ENCODE measurements around the gene ATAD3B.
"Not testable (repeated sequence)": the region's sequence is repeated elsewhere in the genome, so short reads cannot be mapped to it uniquely, and the experiment has no call there.

Gene ATAD3B

GRCh38 chr1:1434131-1434823, 37.3 kb upstream of the ATAD3B start:
- DNase-seq: no peak

GRCh38 chr1:1434824-1435105, 36.8 kb upstream of the ATAD3B start:
- no peak for DNase-seq

- peak; percentile 68 to 77 for DNase-seq
Measured at GRCh38 chr1:1435106-1435903, 36.3 kb upstream of the ATAD3B start, which contains the start of gene VWA1. Gene VWA1 (plus strand): TSS chr1:1435690. CDS start chr1:1435749, 59 bp downstream.

GRCh38 chr1:1435911-1436629, 35.5 kb upstream of the ATAD3B start:
- DNase-seq: no peak

GRCh38 chr1:1436630-1437032, 34.9 kb upstream of the ATAD3B start:
- DNase-seq: no peak

GRCh38 chr1:1437033-1437903, 34.3 kb upstream of the ATAD3B start:
- DNase-seq: no peak

GRCh38 chr1:1437904-1438376, 33.6 kb upstream of the ATAD3B start:
- no peak for DNase-seq

- no peak for DNase-seq
Measured at GRCh38 chr1:1438531-1439381, 32.8 kb upstream of the ATAD3B start.

GRCh38 chr1:1439546-1440261, 31.9 kb upstream of the ATAD3B start:
- DNase-seq: no peak

GRCh38 chr1:1440262-1441001, 31.1 kb upstream of the ATAD3B start:
- DNase-seq: no peak

- peak; percentile 63 to 68 for DNase-seq
Measured at GRCh38 chr1:1441002-1441888, 30.3 kb upstream of the ATAD3B start.

- DNase-seq: no peak
Measured at GRCh38 chr1:1442069-1442770, 29.3 kb upstream of the ATAD3B start.

GRCh38 chr1:1446631-1447030, 24.9 kb upstream of the ATAD3B start:
- DNase-seq: not testable (repeated sequence)

GRCh38 chr1:1449099-1449739, 22.3 kb upstream of the ATAD3B start, which contains the start of gene ATAD3C:
Gene ATAD3C (plus strand): TSS chr1:1449689. CDS start chr1:1450684, 995 bp downstream.
- DNase-seq: no peak

- not testable (repeated sequence) for DNase-seq
Measured at GRCh38 chr1:1450616-1451015, 20.9 kb upstream of the ATAD3B start.

GRCh38 chr1:1451696-1452364, 19.7 kb upstream of the ATAD3B start:
- DNase-seq: no peak

GRCh38 chr1:1452365-1452739, 19.2 kb upstream of the ATAD3B start:
- DNase-seq: not testable (repeated sequence)

All from stimulated activated CD4-positive, alpha-beta T cell treated with anti-CD3 and anti-CD28 coated beads, Interleukin-2, amount 100 ng/mL, for 48 hours (primary cell).